Activated gamma-delta T cell treated with anti-CD3 and anti-CD28 coated beads, Interleukin-2, amount 50 U/mL, for 16 hours (primary cell): ENCODE data around the gene PLXNA4.

ENCODE experiments used
- DNase-seq: peaks from one replicate; pipeline ENCODE4 v3.0.0-alpha.2; 2020; ENCODE audit warnings: low read depth

PLXNA4 gene

DNA sequence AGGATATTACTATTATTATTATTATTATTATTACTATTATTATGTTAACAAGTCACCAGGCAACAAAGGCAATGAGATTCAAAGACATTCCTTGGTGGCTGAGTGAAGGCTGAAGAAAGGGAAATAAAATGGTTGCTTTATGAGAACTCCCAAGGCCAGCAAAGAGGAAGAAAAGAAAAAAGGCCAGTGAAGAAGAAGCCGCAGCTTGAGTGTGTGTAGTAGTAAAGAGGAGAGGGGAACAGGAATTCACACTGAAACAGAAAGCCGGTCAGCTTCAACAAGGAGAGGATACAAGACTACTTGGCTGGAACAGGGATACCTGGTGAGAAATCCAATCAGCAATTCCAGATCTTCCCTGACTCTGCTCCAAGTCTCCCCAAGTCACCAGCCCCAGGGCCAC lies 42.4 kb downstream of the PLXNA4 start:
- no peak for DNase-seq

- DNase-seq = no peak
Measured at GRCh38 chr7:132532281-132532680, 44.0 kb downstream of the PLXNA4 start.

DNA sequence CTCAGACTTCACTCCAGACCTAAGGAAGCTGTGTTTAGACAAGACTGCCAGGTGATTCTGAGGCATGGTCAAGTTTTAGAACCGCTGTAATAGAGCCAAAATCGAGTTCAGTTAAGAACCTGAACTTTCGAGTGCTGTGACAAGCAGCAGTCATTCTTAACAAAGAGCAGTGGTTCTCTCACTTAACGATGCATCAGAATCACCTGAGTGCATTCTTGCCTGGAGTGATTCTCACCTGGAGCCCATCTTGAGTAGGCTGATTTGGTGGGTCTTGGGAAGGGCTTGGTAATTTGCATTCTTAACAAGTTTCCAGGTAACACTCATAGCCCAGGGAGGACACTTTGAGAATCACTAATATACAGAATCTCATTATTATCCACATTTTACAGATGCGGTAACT lies 44.7 kb downstream of the PLXNA4 start:
- no peak for DNase-seq

DNA sequence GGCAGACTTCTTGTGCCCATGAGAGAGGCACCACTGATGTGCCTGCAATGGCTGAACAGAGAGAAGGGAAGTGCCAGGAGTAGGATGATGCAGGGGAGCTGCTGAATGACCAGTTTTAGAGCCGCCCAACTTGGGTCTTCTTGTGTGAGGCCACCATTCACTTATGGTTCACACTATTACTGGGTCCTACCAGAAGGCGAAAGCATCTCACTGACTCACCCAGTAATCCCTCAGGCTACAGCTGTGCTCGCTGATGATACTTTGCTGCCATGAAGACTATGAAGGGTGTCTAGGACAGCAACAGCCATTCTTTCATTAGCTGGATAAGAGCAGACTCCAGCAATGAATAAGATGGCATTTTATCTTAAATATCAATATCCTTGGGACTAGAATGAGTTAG lies 47.6 kb downstream of the PLXNA4 start:
- DNase-seq = no peak

DNA sequence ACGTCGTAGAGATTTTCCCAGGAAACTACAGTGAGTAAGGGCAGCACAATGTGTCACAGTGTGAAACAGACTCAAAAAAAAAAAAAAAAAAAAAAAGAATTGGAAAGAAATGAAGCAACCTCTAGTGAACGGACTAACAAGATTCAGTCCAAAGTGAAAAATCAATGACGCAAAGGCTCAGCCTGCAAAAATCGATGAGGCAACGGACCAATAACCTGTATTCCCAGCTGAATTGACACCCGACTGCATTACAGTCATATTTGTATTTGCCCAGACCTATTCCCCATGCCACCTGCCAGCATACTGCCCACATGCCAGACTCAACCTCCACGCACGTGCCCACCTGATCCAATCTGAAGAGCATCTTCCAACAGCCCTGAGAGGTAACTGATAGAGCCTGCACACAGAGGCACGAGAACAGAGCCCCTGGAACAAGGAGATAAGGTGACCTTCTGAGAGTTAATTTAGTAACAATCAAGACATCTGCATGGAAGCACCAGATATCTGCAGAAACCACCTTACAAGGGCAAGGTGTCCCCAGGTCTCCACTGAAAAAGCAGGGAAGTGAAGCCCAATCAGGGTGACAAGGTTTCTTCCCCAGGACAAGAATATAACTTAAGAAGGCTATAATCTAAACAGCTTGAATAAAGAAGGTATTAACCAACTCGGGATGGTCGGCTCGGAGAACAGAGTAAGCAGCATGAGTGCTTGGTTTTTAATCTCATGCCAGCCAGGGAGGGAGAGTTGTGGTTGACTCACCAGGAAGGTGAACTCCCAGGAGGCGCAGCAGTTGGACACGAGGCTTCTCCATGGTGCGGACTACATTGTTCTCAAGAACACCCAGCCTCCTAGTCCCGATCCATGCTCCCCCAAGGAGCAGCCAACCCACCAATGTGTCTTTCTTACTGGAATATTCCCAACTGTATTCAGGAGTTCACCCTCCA lies 48.5 kb downstream of the PLXNA4 start:
- no peak for DNase-seq

DNA sequence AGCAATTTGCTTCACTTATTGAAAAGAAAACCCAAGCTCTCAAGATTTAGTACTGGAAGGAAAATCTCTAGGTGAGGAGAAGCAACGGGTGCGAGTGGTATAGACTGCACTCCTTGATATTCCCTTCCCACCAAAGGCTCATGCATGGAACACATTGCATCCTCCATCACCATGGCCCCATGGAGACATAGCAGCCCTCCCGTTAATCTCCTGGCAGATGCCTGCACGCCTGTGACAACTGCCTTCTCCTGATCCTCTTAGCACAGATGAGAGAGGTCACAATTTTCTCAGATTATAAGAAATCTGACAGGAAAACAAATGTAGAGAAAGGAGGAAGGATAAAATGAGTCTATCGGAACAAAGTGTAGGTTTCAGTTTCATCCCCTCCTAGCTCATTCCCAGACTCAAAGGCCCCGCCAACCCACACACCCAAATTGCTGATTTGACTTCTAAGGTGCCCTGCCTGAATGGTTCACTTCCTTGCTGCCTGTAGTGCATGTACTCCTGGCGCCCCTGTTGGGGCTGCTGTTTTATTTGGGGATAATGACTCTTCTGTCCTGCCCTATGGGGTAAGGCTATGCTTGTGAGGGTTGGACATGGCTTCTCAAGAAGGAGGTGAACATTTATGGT lies 50.0 kb downstream of the PLXNA4 start:
- no peak for DNase-seq

GRCh38 chr7:132521423-132521822 lies 54.8 kb downstream of the PLXNA4 start:
- no peak for DNase-seq

GRCh38 chr7:132520591-132521280 lies 55.5 kb downstream of the PLXNA4 start:
- DNase-seq = no peak

DNA sequence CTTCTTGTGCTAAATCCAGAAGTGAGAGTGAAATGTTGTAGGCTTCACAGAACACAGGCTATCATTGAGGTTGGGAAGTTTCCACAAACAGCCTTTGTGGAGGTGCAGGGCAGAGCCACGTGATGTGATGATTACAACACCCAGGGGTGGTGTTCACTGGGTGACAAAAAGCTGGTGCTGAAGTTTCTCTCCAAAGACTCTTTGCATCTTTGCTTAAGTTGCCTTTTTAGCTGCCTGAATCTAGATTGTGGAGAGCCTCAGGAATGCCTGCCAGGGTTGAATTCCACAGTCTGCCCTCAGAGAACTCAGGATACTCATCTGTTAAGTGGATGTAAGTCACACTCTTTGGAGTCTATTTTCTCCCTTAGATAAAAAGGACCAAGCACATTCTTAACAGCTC lies 56.3 kb downstream of the PLXNA4 start:
- no peak for DNase-seq

GRCh38 chr7:132518839-132519173 lies 57.5 kb downstream of the PLXNA4 start:
- DNase-seq = no peak

DNA sequence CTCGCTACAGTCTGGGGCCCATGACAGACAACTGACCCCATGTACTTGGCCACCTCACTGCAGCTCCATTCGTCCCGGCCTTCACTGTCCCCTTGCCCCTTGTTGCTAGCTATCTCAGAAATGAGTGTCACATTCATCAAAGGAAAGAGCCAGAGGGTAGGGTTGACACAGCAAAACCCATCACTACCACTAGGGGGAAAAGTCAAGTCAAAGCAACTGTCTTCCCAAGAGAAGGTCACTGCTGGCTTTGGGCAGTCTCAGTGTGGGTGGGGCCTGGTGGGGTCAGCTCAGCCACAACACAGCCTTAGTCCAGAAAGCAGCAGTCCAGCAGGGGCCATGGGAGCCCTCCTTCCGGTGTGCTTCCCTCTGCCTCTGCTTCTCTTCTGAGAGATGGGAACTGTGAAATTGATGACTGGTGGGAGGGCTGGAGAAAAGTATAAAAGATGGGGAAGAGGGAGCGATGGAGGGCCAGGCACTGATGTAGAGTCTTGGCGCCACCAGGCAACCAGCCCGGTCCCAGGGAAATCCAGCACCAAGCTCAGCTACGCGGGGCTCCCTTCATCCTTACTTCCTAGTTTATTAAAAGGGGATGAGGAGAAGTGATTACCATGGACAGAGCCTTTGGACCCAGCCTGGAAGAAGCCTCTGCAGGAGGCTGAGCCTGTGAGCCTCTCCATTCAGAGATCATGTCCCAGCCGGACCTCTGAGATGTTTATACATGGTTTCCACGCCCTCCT lies 58.0 kb downstream of the PLXNA4 start:
- no peak for DNase-seq

DNA sequence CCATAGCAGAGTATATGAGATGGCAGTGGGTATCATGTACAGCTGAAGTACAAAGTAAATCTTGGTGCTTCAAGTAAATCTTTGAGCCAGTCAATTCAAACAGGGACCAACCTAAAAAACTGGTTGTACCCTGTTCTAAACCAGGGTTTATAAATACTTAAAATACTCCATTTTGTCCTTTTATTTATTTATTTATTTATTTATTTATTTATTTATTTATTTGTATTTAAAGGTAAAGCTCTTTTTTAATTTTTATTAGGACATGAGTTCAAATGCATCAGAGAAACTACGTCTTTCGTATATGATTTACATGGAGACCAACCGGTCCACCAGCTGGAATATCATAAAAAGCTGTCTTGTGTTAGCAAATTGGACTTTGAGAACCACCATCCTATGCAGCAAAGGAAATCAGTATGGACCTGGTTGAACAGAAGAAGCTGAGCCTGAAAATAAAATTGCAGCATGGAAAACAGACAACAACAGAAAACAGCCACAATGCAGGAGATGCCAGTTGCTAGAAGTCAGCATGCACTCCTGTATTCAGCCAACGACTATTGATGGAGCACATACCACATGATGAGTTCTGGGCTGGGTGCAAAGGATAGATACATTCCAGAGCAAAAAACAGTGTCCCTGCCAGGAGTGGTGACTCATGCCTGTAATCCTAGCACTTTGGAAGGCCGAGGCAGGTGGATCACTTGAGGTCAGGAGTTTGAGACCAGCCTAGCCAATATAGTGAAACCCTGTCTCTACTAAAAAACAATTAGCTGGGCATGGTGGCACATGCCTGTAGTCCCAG lies 60.0 kb downstream of the PLXNA4 start:
- no peak for DNase-seq

DNA sequence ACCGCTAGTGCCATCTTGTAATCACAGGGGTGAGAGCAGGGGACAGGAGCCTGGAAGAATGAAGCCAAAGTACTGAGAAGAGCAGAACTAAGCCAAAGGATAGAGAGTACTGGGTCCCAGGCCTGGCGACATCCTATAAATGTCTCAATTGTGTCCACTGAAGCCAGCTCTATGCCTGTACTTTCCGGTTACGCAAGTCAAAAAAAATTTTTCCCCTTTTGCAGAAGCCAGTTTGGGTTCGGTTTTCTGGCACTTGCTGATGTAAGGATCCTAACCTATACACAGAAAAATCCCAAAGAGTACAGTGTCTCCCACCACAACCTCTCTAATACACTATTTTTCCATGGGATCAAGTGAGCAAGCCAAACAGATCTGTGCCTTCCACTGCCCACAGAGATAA lies 61.1 kb downstream of the PLXNA4 start:
- no peak for DNase-seq

GRCh38 chr7:132514430-132514829 lies 61.8 kb downstream of the PLXNA4 start:
- DNase-seq = no peak

- no peak for DNase-seq
Measured at GRCh38 chr7:132511921-132512320, 64.3 kb downstream of the PLXNA4 start.

- DNase-seq = no peak
Measured at GRCh38 chr7:132511387-132511786, 64.9 kb downstream of the PLXNA4 start.

DNA sequence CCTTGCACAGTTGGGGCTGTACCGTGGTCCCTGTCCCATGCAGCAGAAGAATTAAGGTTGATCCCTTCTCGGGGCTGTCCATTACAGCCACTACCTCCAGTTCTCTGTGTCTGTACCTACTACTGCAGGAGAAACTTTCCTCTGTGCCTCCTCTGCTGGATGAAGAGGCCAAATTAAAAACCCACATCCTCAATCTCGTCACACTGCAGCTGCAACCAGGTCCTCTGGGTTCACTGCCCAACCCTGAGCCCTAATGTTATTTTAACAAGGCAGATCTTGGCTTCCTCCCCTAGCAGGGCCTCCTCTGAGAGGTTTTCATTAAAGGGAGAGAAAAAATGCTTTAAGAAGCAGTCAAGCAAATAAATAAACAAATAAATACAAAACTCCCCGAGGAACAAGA lies 66.6 kb downstream of the PLXNA4 start:
- no peak for DNase-seq

- no peak for DNase-seq
Measured at GRCh38 chr7:132508724-132509353, 67.4 kb downstream of the PLXNA4 start.

GRCh38 chr7:132504852-132505251 lies 71.4 kb downstream of the PLXNA4 start:
- DNase-seq = no peak

- DNase-seq = no peak
Measured at GRCh38 chr7:132504071-132504470, 72.2 kb downstream of the PLXNA4 start.

DNA sequence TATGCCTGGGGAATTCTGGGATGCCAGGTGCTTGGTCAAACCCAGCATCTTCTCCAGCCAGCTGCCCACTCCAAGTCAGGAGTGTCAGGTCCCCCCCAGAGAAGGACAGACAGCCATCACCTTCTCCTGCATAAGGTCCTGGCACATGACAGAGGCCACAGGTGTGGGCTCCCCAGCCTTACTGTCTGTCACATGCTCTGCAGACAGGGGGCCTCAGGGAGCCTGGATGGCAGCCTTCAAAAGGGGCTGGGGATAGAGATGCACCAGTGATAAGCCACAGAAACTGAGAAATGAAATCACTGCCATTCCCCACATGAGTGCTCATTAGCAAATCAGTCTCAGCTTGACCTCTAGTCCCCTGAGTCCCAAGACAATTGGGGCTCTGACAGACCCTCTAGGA lies 72.9 kb downstream of the PLXNA4 start:
- no peak for DNase-seq
